Measurements from ENCODE around the gene APOL2. TPM values are rescaled to one million over a fixed set of nuclear protein-coding genes. Genes with fewer than 3 reads are reported as not detected.
"Not testable (repeated sequence)": the region's sequence is repeated elsewhere in the genome, so short reads cannot be mapped to it uniquely, and the experiment has no call there.

The APOL2 gene
- total RNA-seq, 1 donor from 2014 or later = 53.5 TPM

DNA sequence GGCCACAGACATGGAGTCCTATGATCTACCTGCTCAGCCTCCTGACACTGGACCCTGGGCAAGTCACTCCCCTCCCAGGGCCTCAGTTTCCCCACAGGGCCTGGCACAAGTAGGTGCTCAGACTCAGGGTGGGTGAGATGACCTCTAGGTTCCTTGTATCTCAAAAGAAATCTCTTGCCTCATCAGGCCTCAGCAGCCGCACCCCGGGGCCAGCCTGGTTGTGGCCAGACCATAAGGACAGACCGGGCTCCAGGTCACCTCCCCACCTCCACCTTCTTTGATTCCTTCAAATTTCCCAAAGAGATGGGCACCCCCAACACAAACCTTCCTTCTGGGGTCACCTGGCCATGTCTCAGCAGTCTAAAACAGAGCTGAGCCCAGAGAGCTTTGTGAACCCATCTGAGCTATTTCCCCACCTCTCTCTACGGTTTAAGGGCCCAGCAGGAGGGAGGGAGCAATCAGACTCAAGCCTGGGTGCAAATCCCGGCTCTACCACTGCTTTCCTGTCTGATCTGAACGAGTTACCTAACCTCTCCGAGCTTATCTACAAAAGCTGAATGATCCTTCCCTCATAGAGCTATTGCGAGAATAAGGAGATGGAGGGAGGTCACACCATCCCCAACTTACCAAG is 35.2 kb downstream of the APOL2 start:
- no peak overlapping the region for H3K4me3 Mint-ChIP-seq (ENCODE audit: unreplicated experiment)
- no peaks in the 10 kb centered on the region for H3K36me3 Mint-ChIP-seq (ENCODE audit: unreplicated experiment)
- no peak overlapping the region for H3K27ac Mint-ChIP-seq (ENCODE audit: unreplicated experiment)
- no peak for DNase-seq (ENCODE audit: extremely low spot score, unreplicated experiment)
- TF ChIP-seq, protein P1, sequence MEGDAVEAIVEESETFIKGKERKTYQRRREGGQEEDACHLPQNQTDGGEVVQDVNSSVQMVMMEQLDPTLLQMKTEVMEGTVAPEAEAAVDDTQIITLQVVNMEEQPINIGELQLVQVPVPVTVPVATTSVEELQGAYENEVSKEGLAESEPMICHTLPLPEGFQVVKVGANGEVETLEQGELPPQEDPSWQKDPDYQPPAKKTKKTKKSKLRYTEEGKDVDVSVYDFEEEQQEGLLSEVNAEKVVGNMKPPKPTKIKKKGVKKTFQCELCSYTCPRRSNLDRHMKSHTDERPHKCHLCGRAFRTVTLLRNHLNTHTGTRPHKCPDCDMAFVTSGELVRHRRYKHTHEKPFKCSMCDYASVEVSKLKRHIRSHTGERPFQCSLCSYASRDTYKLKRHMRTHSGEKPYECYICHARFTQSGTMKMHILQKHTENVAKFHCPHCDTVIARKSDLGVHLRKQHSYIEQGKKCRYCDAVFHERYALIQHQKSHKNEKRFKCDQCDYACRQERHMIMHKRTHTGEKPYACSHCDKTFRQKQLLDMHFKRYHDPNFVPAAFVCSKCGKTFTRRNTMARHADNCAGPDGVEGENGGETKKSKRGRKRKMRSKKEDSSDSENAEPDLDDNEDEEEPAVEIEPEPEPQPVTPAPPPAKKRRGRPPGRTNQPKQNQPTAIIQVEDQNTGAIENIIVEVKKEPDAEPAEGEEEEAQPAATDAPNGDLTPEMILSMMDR (IDR thresholded peaks at IDR 0.05) = no peak
- no peaks in the 10 kb centered on the region for H3K9me3 Mint-ChIP-seq (ENCODE audit: unreplicated experiment)
- peaks cover 25% of the 10 kb centered on the region for H3K27me3 Mint-ChIP-seq (ENCODE audit: unreplicated experiment)
- no peaks in the 10 kb centered on the region for H3K4me1 Mint-ChIP-seq (ENCODE audit: unreplicated experiment)

DNA sequence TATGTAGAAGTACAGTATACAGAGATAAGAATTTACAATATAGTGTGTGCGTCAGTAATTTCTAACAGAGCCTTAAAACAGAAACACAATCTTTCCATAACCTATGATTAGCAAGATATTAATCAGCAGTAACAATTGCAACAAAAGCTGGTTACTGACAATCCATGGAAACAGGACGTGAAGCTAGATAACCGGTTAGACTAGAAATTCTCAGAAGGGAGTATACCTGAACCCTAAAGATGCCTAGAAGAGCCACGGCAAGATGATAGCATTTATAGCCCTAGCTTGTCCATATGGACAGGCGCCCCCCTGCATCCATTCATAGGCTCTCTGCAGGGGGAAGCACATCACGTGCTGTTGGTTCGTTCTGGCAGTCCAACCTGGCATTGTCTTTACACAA is 35.9 kb downstream of the APOL2 start:
- not testable (repeated sequence) for H3K4me3 Mint-ChIP-seq (ENCODE audit: unreplicated experiment); H3K36me3 Mint-ChIP-seq (ENCODE audit: unreplicated experiment); H3K9me3 Mint-ChIP-seq (ENCODE audit: unreplicated experiment); DNase-seq (ENCODE audit: extremely low spot score, unreplicated experiment); H3K4me1 Mint-ChIP-seq (ENCODE audit: unreplicated experiment); H3K27ac Mint-ChIP-seq (ENCODE audit: unreplicated experiment)
- peaks cover 23% of the 10 kb centered on the region for H3K27me3 Mint-ChIP-seq (ENCODE audit: unreplicated experiment)

DNA sequence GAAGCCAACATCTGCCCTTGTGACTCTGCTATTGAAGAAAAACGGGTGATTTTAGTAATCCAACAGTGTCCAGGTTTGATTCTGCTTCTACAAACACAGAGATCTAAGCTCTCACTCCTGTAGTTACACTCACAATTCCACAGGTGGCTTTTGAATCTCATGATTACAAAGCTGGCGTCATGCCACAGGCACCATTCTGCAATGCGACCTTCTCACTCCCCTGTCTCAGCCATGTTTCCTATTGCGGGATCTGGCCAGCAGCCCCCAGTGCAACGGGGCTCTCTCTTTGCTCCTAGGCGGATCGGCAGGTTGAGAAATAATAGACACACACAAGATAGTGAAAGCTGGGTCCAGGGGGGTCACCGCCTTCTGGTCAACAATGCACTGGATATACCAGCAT is 36.4 kb downstream of the APOL2 start:
- not testable (repeated sequence) for H3K36me3 Mint-ChIP-seq (ENCODE audit: unreplicated experiment); H3K27ac Mint-ChIP-seq (ENCODE audit: unreplicated experiment); H3K4me1 Mint-ChIP-seq (ENCODE audit: unreplicated experiment); H3K4me3 Mint-ChIP-seq (ENCODE audit: unreplicated experiment); DNase-seq (ENCODE audit: extremely low spot score, unreplicated experiment); H3K9me3 Mint-ChIP-seq (ENCODE audit: unreplicated experiment)
- peaks cover 20% of the 10 kb centered on the region for H3K27me3 Mint-ChIP-seq (ENCODE audit: unreplicated experiment)

DNA sequence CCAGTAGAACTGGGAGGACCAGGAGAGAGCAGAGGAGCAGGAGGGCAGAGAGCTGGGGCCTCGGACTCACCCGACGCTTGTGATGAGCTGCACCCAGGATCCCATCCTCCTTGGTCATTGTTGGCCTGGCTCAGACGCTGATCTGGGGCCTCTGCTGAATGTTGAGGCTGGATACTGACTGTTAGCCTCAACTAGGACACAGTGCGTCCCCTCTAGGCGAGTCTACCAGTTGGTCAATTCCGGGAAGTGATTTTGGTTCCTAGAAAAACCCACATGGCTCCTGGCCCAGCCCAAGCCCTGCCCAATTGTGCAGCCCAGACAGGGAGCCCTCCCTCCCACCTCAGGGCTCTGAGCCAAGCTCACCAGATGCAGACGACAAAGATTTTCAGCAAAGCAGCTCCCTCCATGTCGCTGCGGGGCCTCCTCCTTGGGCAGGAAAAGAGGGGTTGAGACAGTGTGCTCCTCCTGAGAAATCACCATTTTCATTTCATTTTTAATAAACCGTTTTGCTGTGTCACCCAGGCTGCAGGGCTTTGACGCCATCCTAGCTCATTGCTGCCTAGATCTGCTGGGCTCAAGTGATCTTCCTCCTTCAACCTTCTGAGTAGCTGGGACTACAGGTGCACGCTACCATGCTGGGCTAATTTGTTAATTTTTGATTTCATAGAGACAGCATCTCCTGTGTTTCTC is 37.6 kb downstream of the APOL2 start, which contains the start of gene APOL4:
Gene APOL4 (minus strand): TSS at position 180 of the 690 bp plus-strand sequence. CDS start 75 bp downstream, at position 105.
- Mint-ChIP-seq H3K27ac (ENCODE audit: unreplicated experiment) (no peak within 1 kb of the TSS), H3K36me3 (ENCODE audit: unreplicated experiment) (no peaks in the 10 kb centered on the region), H3K4me3 (ENCODE audit: unreplicated experiment) (no peak within 1 kb of the TSS), H3K27me3 (ENCODE audit: unreplicated experiment) (peaks cover 20% of the 10 kb centered on the region), H3K9me3 (ENCODE audit: unreplicated experiment) (no peaks in the 10 kb centered on the region), H3K4me1 (ENCODE audit: unreplicated experiment) (peaks cover 16% of the 10 kb centered on the region)
- TF ChIP-seq, protein P1 (IDR thresholded peaks at IDR 0.05) = no peak
- DNase-seq (ENCODE audit: extremely low spot score, unreplicated experiment) = no peak

GRCh38 chr22:36201025-36201424 is 38.3 kb downstream of the APOL2 start:
- Mint-ChIP-seq H3K4me1 (ENCODE audit: unreplicated experiment) (peaks cover 24% of the 10 kb centered on the region), H3K27me3 (ENCODE audit: unreplicated experiment) (peaks cover 20% of the 10 kb centered on the region)
- not testable (repeated sequence) for H3K4me3 Mint-ChIP-seq (ENCODE audit: unreplicated experiment); H3K27ac Mint-ChIP-seq (ENCODE audit: unreplicated experiment); H3K9me3 Mint-ChIP-seq (ENCODE audit: unreplicated experiment); DNase-seq (ENCODE audit: extremely low spot score, unreplicated experiment); H3K36me3 Mint-ChIP-seq (ENCODE audit: unreplicated experiment)

- Mint-ChIP-seq H3K4me3 (ENCODE audit: unreplicated experiment) (no peak overlapping the region), H3K9me3 (ENCODE audit: unreplicated experiment) (no peaks in the 10 kb centered on the region), H3K36me3 (ENCODE audit: unreplicated experiment) (no peaks in the 10 kb centered on the region), H3K4me1 (ENCODE audit: unreplicated experiment) (peaks cover 37% of the 10 kb centered on the region), H3K27ac (ENCODE audit: unreplicated experiment) (no peak overlapping the region), H3K27me3 (ENCODE audit: unreplicated experiment) (peaks cover 12% of the 10 kb centered on the region)
- TF ChIP-seq, protein P1 (IDR thresholded peaks at IDR 0.05) = no peak
- no peak for DNase-seq (ENCODE audit: extremely low spot score, unreplicated experiment)
These were observed 40.3 kb downstream of the APOL2 start for GRCh38 chr22:36199001-36199551.

Measured in osteocyte (in vitro differentiated cells).